Neuronal stem cell (in vitro differentiated cells): ENCODE data around the gene SMURF2.

ENCODE experiments used
- DNase-seq: peaks from one replicate; pipeline ENCODE4 v3.0.0-alpha.2; 2013; ENCODE audit warnings: low spot score
- H2AFZ ChIP-seq: one replicate; pipeline ENCODE4 v1.6.1; 2013; ENCODE audit warnings: mild to moderate bottlenecking, low read length, inconsistent platforms
- H2AK5ac ChIP-seq: 2 replicates; pipeline ENCODE4 v1.6.1; 2013; ENCODE audit warnings: low read depth, mild to moderate bottlenecking, inconsistent platforms, low read length, moderate library complexity, mixed read lengths
- H2BK120ac ChIP-seq: 2 replicates; pipeline ENCODE4 v1.6.1; 2013; ENCODE audit warnings: low read depth, mild to moderate bottlenecking, inconsistent platforms, low read length, moderate library complexity, mixed read lengths
- H2BK12ac ChIP-seq: one replicate; pipeline ENCODE4 v1.6.1; 2013; ENCODE audit warnings: low read length, inconsistent platforms
- H2BK15ac ChIP-seq: 2 replicates; pipeline ENCODE4 v1.6.1; 2013; ENCODE audit warnings: mild to moderate bottlenecking, low read length, inconsistent platforms, mixed read lengths
- H2BK5ac ChIP-seq: one replicate; pipeline ENCODE4 v1.6.1; 2013; ENCODE audit warnings: inconsistent platforms, mild to moderate bottlenecking, low read length, moderate library complexity
- H3K14ac ChIP-seq: one replicate; pipeline ENCODE4 v1.6.1; 2013; ENCODE audit warnings: low read length, inconsistent platforms
- H3K18ac ChIP-seq: 2 replicates; pipeline ENCODE4 v1.6.1; 2013; ENCODE audit warnings: low read length, inconsistent platforms
- H3K23ac ChIP-seq: 2 replicates; pipeline ENCODE4 v1.6.1; 2013; ENCODE audit warnings: low read depth, mild to moderate bottlenecking, mixed read lengths, low read length, inconsistent platforms; ENCODE audit not compliant: poor library complexity
- H3K27ac ChIP-seq: replicated peaks from 3 replicates; pipeline ENCODE4 v1.5.1; 2013; ENCODE audit warnings: low read length, inconsistent platforms
- H3K27me3 ChIP-seq, 3 experiments: 2 replicates each; pipeline ENCODE4 v1.6.1; 2013; ENCODE audit warnings: low read length in 3 of 3, mild to moderate bottlenecking in 2 of 3, inconsistent platforms in 1 of 3, low read depth in 1 of 3, mixed read lengths in 1 of 3, moderate library complexity in 1 of 3; ENCODE audit not compliant: control insufficient read depth in 3 of 3, insufficient read depth in 3 of 3
- H3K36me3 ChIP-seq, 2 donors: replicated peaks in 1 of 2; 2 replicates each; pipeline ENCODE4 v1.6.1; 2013; ENCODE audit warnings: low read length in 2 of 2; ENCODE audit not compliant: control insufficient read depth in 2 of 2, insufficient read depth in 2 of 2
- H3K4ac ChIP-seq: 2 replicates; pipeline ENCODE4 v1.6.1; 2013; ENCODE audit warnings: inconsistent platforms, mild to moderate bottlenecking, low read length, moderate library complexity
- H3K4me1 ChIP-seq, 2 donors: 1 replicate in 1 of 2; 2 replicates in 1 of 2; pipeline ENCODE4 v1.6.1; 2013; ENCODE audit warnings: low read length in 2 of 2, low read depth in 1 of 2; ENCODE audit not compliant: control insufficient read depth in 2 of 2, insufficient read depth in 1 of 2
- H3K4me2 ChIP-seq: one replicate; pipeline ENCODE4 v1.6.1; 2013; ENCODE audit warnings: mild to moderate bottlenecking, low read length, inconsistent platforms; ENCODE audit not compliant: insufficient read depth, poor library complexity, severe bottlenecking
- H3K4me3 ChIP-seq, 2 donors: 2 replicates each; pipeline ENCODE4 v1.5.1; 2013; ENCODE audit warnings: low read length in 2 of 2, mild to moderate bottlenecking in 2 of 2, inconsistent platforms in 1 of 2, moderate library complexity in 1 of 2
- H3K79me1 ChIP-seq: one replicate; pipeline ENCODE4 v1.6.1; 2013; ENCODE audit warnings: low read depth, mild to moderate bottlenecking, inconsistent platforms, low read length, moderate library complexity
- H3K9ac ChIP-seq: one replicate; pipeline ENCODE4 v1.6.1; 2013; ENCODE audit warnings: mild to moderate bottlenecking, low read depth, low read length, inconsistent platforms; ENCODE audit not compliant: poor library complexity
- H3K9me3 ChIP-seq, 2 donors: replicated peaks in 1 of 2; 2 replicates each; pipeline versions ENCODE3 to v1.6.1; 2013; ENCODE audit warnings: low read length in 2 of 2, mild to moderate bottlenecking in 2 of 2, inconsistent platforms in 1 of 2, low read depth in 1 of 2, mixed read lengths in 1 of 2, moderate library complexity in 1 of 2; ENCODE audit not compliant: control insufficient read depth in 2 of 2, insufficient read depth in 1 of 2
- H4K8ac ChIP-seq: one replicate; pipeline ENCODE4 v1.6.1; 2013; ENCODE audit warnings: low read depth, mild to moderate bottlenecking, inconsistent platforms, low read length, moderate library complexity
- H4K91ac ChIP-seq: one replicate; pipeline ENCODE4 v1.6.1; 2013; ENCODE audit warnings: low read length, low read depth, mild to moderate bottlenecking, inconsistent platforms; ENCODE audit not compliant: poor library complexity
- WGBS, 2 donors: extraction: QIAGEN DNeasy Blood & Tissue Kit; methylation state at CpG; one replicate each; pipeline ENCODE4 v1.1.7; 2013; ENCODE audit warnings: missing lambda C conversion rate in 2 of 2, mixed read lengths in 1 of 2; ENCODE audit not compliant: insufficient read length in 2 of 2, insufficient replicate concordance in 1 of 2; ENCODE audit errors: extremely low coverage in 2 of 2; 5-methylcytosine and 5-hydroxymethylcytosine counted together

Gene SMURF2

DNA sequence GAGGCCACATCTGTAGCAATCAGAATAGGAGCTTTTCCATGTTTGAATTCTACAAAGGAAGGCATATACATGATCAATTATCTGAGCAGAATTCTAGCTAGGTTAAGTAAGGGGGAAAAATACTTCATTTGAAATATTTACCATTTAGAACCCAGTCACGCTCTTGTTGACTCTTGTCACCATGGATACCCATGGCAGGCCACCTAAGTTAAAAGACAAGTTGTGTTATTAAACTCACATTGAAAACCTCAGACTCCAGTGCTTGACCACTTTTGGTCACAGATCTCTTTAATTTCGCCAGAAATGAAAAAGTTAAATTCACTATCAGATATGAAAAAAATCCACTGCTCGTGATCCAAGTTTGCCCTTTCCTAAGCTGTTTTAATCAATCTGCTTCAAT lies 160.1 kb downstream of the SMURF2 start:
- WGBS, 2 donors = no CpG with 5 or more reads among the region's 3 CpGs
- no peaks in the 10 kb centered on the region for H3K27me3 ChIP-seq
- no peak overlapping the region for H3K4me2 ChIP-seq
- H2BK120ac ChIP-seq = no peak overlapping the region
- peaks cover 38 to 76% of the 10 kb centered on the region in 2 donors for H3K36me3 ChIP-seq
- H4K91ac ChIP-seq = no peak overlapping the region
- H3K79me1 ChIP-seq = peaks cover 2% of the 10 kb centered on the region
- no peak overlapping the region for H3K4ac ChIP-seq
- H3K9me3 ChIP-seq = no peaks in the 10 kb centered on the region
- peaks cover 3 to 11% of the 10 kb centered on the region in 2 donors for H3K4me1 ChIP-seq
- H3K9ac ChIP-seq = no peak overlapping the region
- no peak overlapping the region for H3K4me3 ChIP-seq
- H2BK15ac ChIP-seq = no peak overlapping the region
- H3K14ac ChIP-seq = no peak overlapping the region
- no peak overlapping the region for H3K27ac ChIP-seq
- DNase-seq = no peak
- H4K8ac ChIP-seq = no peak overlapping the region
- no peak overlapping the region for H2AFZ ChIP-seq
- no peak overlapping the region for H2BK5ac ChIP-seq
- no peak overlapping the region for H3K23ac ChIP-seq
- no peak overlapping the region for H2BK12ac ChIP-seq
- H3K18ac ChIP-seq = no peak overlapping the region
- H2AK5ac ChIP-seq = no peak overlapping the region

GRCh38 chr17:64500862-64501765 lies 161.0 kb downstream of the SMURF2 start:
- Histone ChIP-seq H2BK12ac (no peak overlapping the region), H2BK15ac (no peak overlapping the region), H3K14ac (no peak overlapping the region), H2AK5ac (no peak overlapping the region), H3K4me1 (peaks cover 4 to 11% of the 10 kb centered on the region in 2 donors), H4K8ac (no peak overlapping the region), H2BK120ac (no peak overlapping the region), H3K4me2 (no peak overlapping the region), H3K18ac (no peak overlapping the region), H3K27me3 (no peaks in the 10 kb centered on the region), H2AFZ (no peak overlapping the region), H3K27ac (no peak overlapping the region), H3K9ac (no peak overlapping the region), H2BK5ac (no peak overlapping the region), H4K91ac (no peak overlapping the region), H3K79me1 (peaks cover 3% of the 10 kb centered on the region), H3K36me3 (peaks cover 38 to 76% of the 10 kb centered on the region in 2 donors), H3K9me3 (no peaks in the 10 kb centered on the region), H3K4ac (no peak overlapping the region), H3K4me3 (no peak overlapping the region), H3K23ac (no peak overlapping the region)
- no CpG with 5 or more reads among the region's 11 CpGs for WGBS, 2 donors
- DNase-seq = no peak

DNA sequence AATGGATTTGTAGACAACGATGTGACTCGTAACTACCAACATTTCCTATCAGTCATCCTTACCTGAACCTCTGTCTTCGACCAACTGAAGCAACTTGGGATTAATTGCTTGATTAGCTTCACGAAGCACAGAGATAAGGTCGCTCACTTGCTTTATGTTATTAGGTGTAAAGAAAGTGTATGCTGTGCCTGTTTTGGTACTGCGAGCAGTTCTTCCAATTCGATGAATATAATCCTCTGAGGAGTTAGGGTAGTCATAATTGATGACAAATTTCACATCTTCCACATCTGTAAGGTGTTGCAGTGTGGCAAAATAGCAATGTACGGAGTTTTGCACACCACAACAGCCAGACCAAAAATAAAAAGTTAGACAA lies 161.6 kb downstream of the SMURF2 start:
- Histone ChIP-seq H3K18ac (no peak overlapping the region), H3K36me3 (peaks cover 38 to 76% of the 10 kb centered on the region in 2 donors), H2AK5ac (no peak overlapping the region), H2BK120ac (no peak overlapping the region), H4K8ac (no peak overlapping the region), H3K4me2 (no peak overlapping the region), H3K27ac (no peak overlapping the region), H3K23ac (no peak overlapping the region), H3K27me3 (no peaks in the 10 kb centered on the region), H3K14ac (no peak overlapping the region), H2BK15ac (no peak overlapping the region), H4K91ac (no peak overlapping the region), H3K4me1 (peaks cover 5 to 11% of the 10 kb centered on the region in 2 donors), H2BK12ac (no peak overlapping the region), H3K9me3 (no peaks in the 10 kb centered on the region), H2BK5ac (no peak overlapping the region), H3K9ac (no peak overlapping the region), H3K4me3 (no peak overlapping the region), H3K79me1 (peaks cover 3% of the 10 kb centered on the region), H3K4ac (no peak overlapping the region), H2AFZ (no peak overlapping the region)
- no peak for DNase-seq
- WGBS, 2 donors = no CpG with 5 or more reads among the region's 8 CpGs

- H2BK5ac ChIP-seq = no peak overlapping the region
- H3K4me1 ChIP-seq = peaks cover 5 to 11% of the 10 kb centered on the region in 2 donors
- no peak overlapping the region for H4K91ac ChIP-seq
- no peaks in the 10 kb centered on the region for H3K9me3 ChIP-seq
- no peak overlapping the region for H3K23ac ChIP-seq
- no peak overlapping the region for H3K4me3 ChIP-seq
- no peak overlapping the region for H4K8ac ChIP-seq
- no peak overlapping the region for H2AK5ac ChIP-seq
- no peak overlapping the region for H2BK15ac ChIP-seq
- WGBS, 2 donors = no CpG with 5 or more reads among the region's 6 CpGs
- H3K9ac ChIP-seq = no peak overlapping the region
- H3K79me1 ChIP-seq = peaks cover 3% of the 10 kb centered on the region
- H3K18ac ChIP-seq = no peak overlapping the region
- no peak overlapping the region for H2BK120ac ChIP-seq
- no peak overlapping the region for H2AFZ ChIP-seq
- no peaks in the 10 kb centered on the region for H3K27me3 ChIP-seq
- no peak overlapping the region for H3K4ac ChIP-seq
- no peak overlapping the region for H3K14ac ChIP-seq
- no peak overlapping the region for H3K4me2 ChIP-seq
- no peak for DNase-seq
- no peak overlapping the region for H2BK12ac ChIP-seq
- H3K36me3 ChIP-seq = peaks cover 38 to 74% of the 10 kb centered on the region in 2 donors
- H3K27ac ChIP-seq = no peak overlapping the region
These were observed 162.2 kb downstream of the SMURF2 start for GRCh38 chr17:64499805-64500486.
